ENCODE measurements around the gene BRINP1. TPM values are rescaled to one million over a fixed set of nuclear protein-coding genes. Genes with fewer than 3 reads are reported as not detected.

Gene BRINP1
- total and polyA plus RNA-seq, 8 donors, result 0.09 to 0.70 (median 0.15) TPM; not detected in 1

DNA sequence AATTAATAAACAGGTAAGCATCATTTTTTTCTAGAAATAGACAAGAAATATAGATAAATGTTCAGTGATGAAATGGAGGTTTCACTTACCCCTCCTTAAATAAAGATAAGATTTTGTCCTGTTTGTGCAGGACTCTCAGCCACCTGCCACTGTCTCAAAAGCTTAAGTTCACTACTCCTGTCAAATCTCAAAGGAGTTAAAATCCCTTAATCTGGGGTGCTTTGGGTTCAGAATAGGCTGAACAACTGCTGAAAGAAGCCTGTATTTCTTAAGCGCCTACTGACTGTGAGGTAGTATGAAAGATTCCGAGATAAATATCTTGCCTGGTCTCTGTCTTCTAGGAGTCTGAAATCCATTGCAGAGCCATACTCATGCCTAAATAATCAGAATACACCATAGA is 3.7 kb upstream of the BRINP1 start:
- no peak overlapping the region for H3K4me3 ChIP-seq
- TF ChIP-seq, protein P1, sequence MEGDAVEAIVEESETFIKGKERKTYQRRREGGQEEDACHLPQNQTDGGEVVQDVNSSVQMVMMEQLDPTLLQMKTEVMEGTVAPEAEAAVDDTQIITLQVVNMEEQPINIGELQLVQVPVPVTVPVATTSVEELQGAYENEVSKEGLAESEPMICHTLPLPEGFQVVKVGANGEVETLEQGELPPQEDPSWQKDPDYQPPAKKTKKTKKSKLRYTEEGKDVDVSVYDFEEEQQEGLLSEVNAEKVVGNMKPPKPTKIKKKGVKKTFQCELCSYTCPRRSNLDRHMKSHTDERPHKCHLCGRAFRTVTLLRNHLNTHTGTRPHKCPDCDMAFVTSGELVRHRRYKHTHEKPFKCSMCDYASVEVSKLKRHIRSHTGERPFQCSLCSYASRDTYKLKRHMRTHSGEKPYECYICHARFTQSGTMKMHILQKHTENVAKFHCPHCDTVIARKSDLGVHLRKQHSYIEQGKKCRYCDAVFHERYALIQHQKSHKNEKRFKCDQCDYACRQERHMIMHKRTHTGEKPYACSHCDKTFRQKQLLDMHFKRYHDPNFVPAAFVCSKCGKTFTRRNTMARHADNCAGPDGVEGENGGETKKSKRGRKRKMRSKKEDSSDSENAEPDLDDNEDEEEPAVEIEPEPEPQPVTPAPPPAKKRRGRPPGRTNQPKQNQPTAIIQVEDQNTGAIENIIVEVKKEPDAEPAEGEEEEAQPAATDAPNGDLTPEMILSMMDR (IDR thresholded peaks at IDR 0.05), result no peak
- DNase-seq, result no peak
- ATAC-seq, result no peak
- peaks cover 19 to 46% of the 10 kb centered on the region in 2 donors for H3K27me3 ChIP-seq
- H3K4me1 ChIP-seq, result peaks cover 0 to 6% of the 10 kb centered on the region in 2 donors
- no peaks in the 10 kb centered on the region for H3K9me3 ChIP-seq
- no peak overlapping the region for H3K27ac ChIP-seq
- no peaks in the 10 kb centered on the region for H3K36me3 ChIP-seq
- intact Hi-C loops (cut with DNase I), result no loop called here

DNA sequence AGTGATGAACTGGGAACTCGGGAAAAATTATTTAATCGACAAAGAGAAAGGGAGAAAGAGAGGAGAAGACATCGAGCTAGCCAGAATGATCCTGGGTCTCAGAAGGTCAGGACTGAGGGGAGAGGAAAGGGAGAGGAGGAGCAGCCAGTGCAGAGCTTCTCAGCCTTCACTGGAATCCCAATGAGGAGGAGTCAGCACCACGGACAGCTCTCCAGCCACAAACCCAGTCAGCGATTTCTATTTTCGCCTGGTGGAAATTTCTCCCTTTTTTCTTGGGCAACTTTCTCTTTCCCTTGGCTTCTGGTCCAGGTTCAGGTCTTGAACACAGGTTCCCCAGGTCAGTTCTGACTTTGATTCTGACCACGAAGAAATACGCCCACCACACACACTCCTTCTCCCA is 1.6 kb upstream of the BRINP1 start:
- H3K27ac ChIP-seq, result no peak overlapping the region
- peaks cover 0 to 6% of the 10 kb centered on the region in 2 donors for H3K4me1 ChIP-seq
- DNase-seq (peak in 3 of 4 donors; percentile 16 to 37 (median 28)), ATAC-seq (peak; percentile 69)
- intact Hi-C loops (cut with DNase I), result no loop called here
- H3K36me3 ChIP-seq, result no peaks in the 10 kb centered on the region
- TF ChIP-seq, protein P1 (IDR thresholded peaks at IDR 0.05), result no peak
- no peaks in the 10 kb centered on the region for H3K9me3 ChIP-seq
- no peak overlapping the region for H3K4me3 ChIP-seq
- peaks cover 26 to 61% of the 10 kb centered on the region in 2 donors for H3K27me3 ChIP-seq

DNA sequence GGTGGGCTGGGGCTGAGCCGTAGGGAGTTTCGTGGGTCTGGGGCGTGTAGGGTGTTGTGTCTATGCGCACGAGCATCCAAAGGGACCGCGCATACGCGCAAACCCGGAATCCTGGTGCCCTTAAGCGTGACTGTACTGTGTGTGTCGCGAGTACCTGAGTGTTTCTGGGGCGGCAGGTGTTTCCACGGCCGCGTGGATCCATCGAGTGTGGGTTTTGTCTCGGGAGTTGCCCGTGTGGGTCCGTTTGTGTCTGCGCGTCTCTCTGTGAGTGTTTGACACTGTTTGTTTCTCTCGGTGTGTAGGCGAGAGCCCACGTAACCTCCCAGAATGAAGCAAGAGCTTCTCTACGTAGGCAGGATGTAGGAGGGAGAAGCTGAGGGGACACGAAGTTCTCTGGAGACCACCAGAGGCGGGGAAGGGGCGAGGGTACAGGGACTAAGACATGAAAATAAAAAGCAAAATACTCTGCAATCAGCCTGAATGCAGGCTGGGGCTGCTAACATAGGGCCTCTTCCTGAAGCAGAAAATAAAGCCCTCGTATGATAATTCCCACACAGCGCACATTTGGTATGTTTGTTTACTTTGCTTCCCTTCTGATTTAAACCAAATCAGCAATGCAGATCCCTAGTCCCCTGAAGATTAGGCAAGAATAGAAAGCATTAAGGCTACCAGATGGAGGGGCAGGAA is 588 bp upstream of the BRINP1 start:
- peaks cover 26 to 56% of the 10 kb centered on the region in 2 donors for H3K27me3 ChIP-seq
- DNase-seq (peak in 1 of 4 donors; percentile 55), ATAC-seq (no peak)
- H3K36me3 ChIP-seq, result no peaks in the 10 kb centered on the region
- H3K27ac ChIP-seq, result no peak overlapping the region
- intact Hi-C loops (cut with DNase I), result no loop called here
- TF ChIP-seq, protein P1 (IDR thresholded peaks at IDR 0.05), result no peak
- H3K9me3 ChIP-seq, result no peaks in the 10 kb centered on the region
- peak overlapping the region in 1 of 2 donors; percentile 20 for H3K4me3 ChIP-seq
- peaks cover 0 to 6% of the 10 kb centered on the region in 2 donors for H3K4me1 ChIP-seq

DNA sequence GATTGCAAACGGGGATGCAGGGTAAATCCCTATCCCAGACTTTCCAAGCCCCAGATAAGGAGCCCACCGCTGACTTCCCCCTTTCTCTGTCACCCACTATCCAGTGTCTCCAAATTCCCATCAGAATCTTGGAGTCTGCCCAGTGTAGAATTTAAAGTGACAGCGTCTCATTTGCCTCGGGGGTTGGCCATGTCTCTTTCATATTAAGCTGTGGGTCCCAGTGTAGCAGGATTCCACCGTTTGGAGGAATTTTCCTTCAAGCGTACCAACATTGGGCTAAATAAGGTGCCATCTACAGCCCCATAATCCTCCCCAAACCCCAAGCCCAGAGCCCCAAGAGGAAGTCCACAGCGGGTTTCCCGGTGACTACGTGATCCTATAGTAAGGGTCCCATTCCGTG is 1.1 kb downstream of the BRINP1 start:
- H3K4me3 ChIP-seq, result no peak overlapping the region
- H3K36me3 ChIP-seq, result no peaks in the 10 kb centered on the region
- H3K4me1 ChIP-seq, result peaks cover 0 to 6% of the 10 kb centered on the region in 2 donors
- intact Hi-C loops (cut with DNase I), result no loop called here
- peaks cover 26 to 56% of the 10 kb centered on the region in 2 donors for H3K27me3 ChIP-seq
- no peaks in the 10 kb centered on the region for H3K9me3 ChIP-seq
- TF ChIP-seq, protein P1 (IDR thresholded peaks at IDR 0.05), result no peak
- no peak overlapping the region for H3K27ac ChIP-seq
- DNase-seq (no peak), ATAC-seq (no peak)

DNA sequence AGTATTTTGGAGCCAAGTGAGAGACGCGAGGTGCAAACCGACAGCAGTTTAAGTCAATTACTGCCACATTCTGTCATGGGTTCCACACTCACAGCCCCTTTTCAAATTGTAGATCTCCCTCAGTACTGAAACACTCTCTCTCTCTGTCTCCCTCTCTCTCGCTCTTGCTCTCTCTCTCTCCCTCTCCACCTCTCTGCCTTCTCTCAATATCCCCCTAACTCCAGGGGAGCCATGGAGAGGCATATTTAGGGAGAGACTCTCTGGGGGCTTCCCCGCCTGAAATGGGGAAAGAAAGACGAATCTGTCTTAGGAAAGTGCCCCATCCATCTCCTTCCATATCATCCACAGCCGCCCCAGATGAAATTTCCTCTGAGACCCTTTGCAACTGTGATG is 1.6 kb downstream of the BRINP1 start:
- H3K9me3 ChIP-seq, result no peaks in the 10 kb centered on the region
- H3K27ac ChIP-seq, result no peak overlapping the region
- H3K4me1 ChIP-seq, result peaks cover 0 to 6% of the 10 kb centered on the region in 2 donors
- H3K36me3 ChIP-seq, result no peaks in the 10 kb centered on the region
- no peak for ATAC-seq
- peaks cover 26 to 56% of the 10 kb centered on the region in 2 donors for H3K27me3 ChIP-seq
- TF ChIP-seq, protein P1 (IDR thresholded peaks at IDR 0.05), result no peak
- no peak overlapping the region for H3K4me3 ChIP-seq
- intact Hi-C loops (cut with DNase I), result no loop called here
- DNase-seq, result no peak

All from left lung (tissue), 10 donors.